Left renal pelvis (tissue), 4 donors: ENCODE measurements around the gene CD47. TPM values are rescaled to one million over a fixed set of nuclear protein-coding genes. Genes with fewer than 3 reads are reported as not detected.

Experiments
- DNase-seq, 4 donors: peaks; one replicate each; pipeline ENCODE4 v3.0.0-alpha.2; 2013; ENCODE audit warnings: low read depth in 4 of 4, low spot score in 3 of 4
- polyA plus RNA-seq, 4 donors: library from polyadenylated mRNA; unstranded; fragments of 120-200 nt; gene quantifications; one replicate each; pipeline ENCODE4 v1.2.1, GENCODE V29; 2013; ENCODE audit not compliant: insufficient read length in 4 of 4

CD47 gene
- polyA plus RNA-seq, 4 donors: 68.2 to 85.7 (median 76.7) TPM

DNA sequence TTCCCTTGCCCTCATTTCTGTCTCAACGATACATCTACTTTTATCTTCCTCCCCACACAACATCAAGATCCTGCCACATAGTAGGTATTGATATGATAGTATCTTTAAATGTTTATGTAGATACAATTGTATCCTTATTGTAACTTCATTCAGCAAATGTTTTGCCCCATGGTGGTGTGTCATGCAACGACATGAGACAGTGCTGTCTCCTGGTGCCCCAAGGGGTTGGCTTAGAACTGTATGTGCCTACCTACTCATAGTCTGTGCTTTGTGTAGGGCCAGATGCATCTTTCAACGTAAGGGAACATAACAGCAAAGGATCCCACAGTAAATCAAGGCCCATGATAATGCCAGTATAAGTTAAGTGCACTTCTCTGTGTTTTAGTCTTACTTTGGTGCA, 2.8 kb upstream of the CD47 start:
- no peak for DNase-seq

DNA sequence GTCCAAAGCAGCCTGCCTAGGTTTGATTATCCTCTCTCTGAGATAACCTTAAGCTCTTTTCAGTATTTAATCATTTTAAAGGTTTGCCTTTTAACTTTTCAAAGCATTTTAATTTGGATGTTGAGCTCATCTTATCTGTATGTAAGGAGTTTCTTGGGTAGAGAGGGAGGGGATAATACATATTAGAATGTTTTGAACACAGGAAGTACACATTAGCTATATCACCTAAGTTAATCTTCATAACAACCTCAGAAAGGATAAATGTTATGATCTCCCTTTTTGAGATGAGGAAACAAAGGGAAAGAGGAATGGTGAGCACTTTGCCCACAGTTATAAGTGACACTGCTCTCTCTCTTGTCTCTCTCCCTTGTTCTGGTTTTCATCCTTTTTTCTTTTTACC, 2.2 kb upstream of the CD47 start:
- no peak for DNase-seq

DNA sequence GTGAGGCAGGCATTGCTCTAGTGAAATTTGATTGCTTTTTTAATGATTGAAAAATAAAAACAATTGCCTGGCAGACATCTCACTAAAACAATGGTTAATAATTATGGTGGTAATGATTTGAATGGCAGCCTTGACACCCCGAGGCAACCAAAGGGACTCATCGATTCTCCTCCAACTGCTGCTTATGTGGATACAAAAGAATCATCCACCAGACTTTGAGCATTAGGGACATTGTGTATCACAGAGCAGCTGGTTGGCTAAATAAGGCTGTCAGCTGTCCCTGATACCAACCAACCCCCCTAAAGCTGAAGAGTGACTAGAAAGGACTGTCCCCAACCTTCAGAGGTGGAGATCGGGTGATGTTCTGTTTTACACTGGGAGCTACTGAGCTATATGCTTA, 1.7 kb upstream of the CD47 start:
- DNase-seq: no peak

DNA sequence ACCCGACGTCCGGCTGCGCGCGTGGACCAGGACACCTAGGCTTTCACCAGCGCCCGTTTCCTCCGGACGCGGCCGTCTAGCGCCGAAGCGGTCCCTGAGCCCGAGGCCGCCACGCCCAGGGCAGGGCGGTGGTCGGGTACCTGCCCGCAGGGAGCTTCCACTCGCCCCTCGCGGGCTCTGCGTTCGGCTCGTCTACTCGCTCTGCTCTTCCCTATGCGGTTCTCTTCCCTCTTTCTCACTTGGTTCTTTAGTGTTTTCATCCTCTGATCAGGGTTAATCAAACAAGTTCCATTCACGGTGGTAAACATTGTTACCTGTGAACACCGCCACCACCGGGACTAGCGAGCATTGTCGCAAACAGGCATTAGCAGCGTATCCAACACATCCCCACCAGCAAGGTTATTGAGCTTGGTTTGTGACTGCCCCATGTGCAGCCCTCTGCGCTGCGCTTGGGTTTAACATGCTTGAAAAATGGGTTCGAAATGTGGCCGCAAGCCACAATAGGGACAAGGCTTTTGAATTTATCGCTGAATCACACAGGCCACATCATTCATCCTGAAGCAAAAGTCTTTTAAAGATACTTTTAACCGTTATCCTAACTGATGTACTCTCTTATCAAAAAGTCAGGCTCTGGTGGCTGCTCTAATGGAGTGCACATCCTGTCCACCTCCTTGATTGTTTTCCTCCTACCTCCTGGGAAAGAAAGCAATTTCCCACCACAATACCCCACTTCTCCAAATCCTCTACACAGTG, 843 bp upstream of the CD47 start:
- peak in 1 of 4 donors; percentile 11 for DNase-seq

DNA sequence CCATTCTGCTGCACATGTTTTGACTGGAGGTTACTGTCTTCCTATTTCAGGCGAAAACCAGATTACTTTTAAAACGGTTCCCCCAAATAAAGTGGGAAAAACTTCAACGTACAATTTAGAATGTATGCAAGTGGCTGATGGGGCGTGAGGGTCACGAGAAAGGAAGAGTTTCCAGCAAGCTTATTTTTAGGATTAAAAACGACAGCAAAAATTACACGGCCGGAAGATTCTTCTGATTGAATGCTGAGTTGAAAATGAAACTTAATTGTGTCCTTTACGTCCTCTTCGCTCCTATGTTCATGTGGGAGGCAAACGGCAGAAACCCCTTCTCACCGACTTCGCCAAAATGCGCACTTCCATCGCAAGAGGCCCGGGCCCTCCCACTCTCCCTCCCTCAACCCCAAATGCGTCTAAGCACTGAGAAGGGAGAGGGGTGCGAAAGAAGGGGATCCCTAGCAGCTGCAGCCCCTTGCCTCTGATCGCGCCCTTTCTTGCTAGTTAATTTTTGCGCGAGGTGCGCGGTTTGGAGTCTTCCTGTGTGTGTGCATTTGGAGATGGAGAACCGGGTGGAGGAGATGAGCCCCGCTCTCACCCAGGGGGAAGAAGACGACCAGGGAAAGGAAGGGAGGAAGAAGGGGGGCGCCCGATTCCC, 656 bp downstream of the CD47 start:
- DNase-seq: peak in 1 of 4 donors; percentile 29

DNA sequence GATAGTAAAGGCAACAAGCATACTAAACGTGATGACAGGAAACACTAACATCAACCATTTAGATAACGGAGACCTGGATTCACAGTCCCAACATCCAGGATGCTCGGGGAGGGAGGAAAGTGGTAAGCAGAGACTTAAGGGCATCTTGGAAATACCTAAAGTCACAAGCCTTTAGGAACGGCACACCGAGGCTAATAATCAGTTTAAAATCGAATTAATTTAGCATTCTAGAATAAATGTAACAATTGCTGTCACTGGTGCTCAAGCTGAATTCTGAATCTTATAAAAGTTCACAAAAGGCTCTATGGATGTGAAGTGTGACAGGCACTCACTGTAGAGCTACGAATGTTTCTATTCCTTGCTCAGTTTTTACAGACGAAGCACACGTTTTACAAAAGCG, 1.3 kb downstream of the CD47 start:
- DNase-seq: no peak

DNA sequence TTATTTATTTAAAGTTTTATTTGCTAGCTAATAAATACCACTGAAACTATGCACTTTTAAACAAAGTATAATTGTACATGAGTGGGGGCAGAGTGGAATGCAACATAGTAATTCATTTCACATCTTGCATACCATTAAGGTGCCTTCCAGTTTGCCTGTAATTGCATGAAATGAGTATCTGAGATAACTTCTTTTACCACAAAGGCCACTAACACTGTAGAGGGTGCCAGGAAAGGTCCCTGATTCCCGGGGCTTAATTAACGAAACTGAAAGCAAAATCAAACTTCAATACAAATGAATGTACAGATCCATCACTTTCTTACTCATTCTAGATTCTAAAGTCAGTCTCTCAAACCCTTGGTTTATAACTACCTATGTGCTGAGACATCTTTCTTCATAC, 2.1 kb downstream of the CD47 start:
- no peak for DNase-seq

DNA sequence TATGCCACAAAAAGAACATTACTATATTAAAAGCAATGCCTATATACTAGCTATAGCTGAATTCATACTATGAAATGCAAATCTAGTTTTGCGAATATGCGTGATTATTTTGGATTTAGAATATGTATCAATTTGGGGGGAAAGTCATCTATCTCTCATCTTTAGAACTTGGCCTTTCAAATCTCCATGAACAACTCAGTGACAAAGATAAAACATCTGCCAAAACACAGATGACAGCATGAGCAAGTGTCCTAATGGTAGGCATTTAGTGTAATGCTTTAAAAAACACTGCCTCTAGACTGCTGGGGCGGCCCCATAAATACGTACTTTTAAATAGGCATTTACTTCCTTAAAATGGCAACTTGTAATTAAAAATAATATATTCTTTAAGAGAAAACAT, 2.7 kb downstream of the CD47 start:
- no peak for DNase-seq

DNA sequence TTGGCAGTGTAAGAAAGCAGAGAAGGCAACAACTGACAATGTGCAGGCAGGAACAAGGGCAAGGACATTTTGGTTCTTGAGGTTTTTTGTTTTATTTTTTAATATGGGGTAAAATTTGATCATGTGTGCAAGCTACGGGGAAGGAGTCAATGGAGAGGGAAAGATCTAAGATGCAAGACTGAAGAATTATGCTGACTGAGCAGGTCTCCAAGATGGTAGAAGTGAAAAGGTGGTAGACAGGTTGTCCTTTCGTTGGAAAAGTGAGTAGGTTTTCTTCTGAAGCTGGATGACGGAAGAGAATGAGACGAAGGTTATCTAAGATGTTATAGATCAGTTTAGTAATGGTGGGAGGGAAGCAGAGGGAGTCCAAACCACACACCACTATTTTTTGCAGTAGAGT, 4.2 kb downstream of the CD47 start:
- no peak for DNase-seq

DNA sequence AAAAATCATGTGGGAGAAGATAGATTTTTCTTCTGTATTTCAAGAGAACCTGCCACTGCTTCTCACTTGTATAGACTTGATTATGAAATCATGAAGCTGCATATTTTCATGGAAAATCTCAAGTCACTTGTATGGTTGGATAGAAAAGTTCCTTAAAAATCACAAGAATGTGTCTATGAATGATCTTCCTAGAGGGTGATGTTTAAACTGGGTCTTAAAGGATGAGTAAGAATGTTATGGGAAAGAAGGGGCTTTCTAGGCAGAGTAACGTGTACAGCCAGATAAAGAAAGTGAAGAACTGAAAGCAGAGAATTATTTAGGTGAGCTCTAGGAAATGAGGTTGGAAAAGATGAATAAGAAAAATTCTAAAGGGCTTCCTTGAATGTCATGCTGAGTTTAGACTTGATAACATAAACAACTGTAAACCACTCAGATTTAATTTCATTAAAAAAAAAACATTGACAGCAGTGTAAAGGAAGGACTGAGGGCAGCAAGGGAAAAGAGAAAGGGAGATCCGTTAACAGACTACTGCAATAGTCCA, 5.0 kb downstream of the CD47 start:
- DNase-seq: no peak

DNA sequence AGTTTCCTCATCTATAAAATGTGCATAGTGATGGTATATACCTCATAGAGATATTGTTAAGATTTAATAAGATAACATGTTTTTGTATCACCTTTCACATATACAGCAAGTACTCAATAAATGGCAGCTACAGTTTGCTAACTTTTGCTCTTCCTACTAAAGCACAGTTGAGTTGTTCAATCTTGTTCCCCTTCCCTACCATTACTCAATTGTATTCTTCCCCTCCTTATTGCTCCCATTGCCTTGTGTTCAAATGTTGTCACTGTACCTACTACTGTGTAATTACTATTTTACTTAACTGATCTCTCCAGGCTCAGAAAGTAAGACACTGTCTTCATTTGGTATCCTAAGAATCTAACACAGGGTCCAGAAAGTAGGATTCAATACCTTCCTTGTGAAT, 5.5 kb downstream of the CD47 start:
- DNase-seq: no peak

DNA sequence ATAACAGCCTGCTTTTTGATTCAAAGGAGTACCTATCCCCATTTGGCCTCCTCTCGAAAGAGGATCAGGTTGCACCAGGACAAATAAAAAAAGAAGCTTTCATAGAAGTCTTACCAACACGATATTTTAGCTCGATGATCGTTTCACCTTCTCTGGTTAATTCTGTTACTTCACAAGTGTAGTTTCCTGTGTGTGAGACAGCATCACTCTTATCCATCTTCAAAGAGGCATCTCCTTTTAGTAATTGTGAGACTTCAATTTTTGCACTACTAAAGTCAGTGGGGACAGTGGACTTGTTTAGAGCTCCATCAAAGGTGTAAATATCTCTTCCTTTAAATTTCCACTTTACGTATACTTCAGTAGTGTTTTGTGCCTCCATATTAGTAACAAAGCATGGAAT, 11.0 kb downstream of the CD47 start:
- DNase-seq: no peak

DNA sequence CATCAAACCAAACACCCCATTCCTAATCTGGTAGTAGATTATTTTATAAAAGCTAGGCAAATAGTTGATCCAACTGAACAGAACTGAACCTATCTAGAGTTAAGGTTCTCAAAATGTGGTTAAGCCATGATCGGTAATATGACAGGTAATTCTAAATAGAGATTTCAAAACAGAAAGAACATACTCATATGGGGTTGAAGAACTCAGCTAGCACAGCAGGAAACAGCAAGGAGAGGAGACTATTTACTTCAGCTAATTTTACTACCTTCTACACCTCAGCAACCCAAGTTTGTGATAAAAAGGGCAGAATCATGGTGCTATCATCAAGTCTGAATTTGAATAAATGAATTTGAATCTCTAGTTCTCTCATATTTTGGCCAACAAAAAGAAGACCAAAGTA, 11.8 kb downstream of the CD47 start:
- DNase-seq: no peak

DNA sequence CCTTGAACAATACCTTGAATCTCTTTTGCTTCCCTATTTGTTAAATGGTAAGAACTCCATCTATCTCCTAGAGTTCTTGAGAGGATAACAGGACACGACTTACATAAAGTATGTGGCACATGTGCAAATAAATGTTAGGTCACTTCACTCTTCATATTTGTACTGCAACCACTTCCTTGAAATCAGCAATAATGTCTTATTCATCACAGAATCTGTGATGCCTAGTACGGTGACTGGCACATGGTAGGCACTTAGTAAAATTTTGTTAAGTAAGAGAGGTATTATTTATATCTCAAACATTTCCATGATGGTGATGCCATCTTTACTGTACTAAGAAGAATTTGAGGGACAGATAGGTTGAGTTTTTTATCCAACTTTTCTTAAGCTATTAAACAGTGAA, 14.3 kb downstream of the CD47 start:
- DNase-seq: no peak

DNA sequence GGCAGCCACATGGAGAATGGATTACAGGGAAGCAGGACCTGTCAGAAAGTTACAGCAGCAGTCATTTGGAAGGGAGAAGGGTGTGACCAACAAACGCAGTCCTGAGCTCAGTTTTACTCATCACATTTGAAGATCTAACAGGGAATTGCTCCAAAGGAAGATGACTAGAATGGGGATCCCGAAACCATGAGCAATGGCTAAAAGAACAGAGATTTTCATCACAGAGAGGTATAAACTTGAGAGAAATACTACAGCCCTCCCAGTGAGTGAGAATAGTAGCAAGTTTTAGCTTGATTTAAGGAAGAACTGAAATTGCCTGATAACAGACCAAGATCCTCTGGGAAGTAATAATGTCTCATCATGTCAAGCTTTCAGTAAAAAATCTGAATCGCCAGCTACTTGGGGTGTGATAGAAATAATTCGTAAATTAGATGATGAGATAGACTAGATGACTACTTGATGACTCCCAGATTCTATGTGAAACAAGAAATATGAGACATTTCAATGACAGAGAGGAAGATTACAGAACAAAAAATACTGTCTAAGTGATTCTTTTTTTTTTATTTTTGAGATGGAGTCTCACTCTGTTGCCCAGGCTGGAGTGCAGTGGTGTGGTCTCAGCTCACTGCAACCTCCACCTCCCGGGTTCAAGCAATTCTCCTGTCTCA, 16.9 kb downstream of the CD47 start:
- no peak for DNase-seq

DNA sequence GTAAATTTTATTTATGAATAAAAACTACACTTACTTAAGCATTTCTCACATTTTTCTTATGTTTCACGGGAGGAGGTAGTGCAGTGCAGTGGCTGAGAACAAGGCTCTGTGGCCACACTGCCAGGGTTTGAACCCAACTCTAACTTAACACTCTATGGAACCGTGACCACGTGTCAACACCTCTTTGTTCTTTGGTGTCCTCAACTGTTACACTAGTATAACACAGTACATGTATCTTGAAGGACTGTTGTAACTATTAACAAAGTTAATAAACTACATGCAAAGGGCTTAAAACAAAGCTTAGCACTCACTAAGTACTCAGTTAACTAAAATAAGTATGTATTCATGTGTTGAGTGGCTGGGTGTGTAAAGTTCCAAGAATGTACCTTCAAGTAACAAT, 19.5 kb downstream of the CD47 start:
- DNase-seq: no peak

DNA sequence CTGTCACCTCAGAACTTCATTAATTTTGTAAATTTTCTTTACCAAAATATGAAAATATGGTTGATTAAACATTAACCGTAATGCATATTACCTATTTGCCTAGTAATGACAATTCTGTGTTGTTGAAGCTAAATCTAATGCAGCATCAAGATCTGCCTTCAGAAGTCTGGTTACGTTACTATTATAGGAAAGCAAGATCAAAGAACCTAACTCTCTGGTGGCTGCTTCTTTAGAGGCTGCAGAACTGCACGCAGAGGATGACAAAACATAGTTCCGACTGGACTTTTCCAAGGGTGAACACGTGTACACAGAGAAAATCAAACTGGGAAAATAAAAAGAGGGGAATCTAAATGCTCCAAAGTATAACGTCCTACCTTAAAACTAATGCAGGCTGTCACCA, 20.5 kb downstream of the CD47 start:
- DNase-seq: no peak

DNA sequence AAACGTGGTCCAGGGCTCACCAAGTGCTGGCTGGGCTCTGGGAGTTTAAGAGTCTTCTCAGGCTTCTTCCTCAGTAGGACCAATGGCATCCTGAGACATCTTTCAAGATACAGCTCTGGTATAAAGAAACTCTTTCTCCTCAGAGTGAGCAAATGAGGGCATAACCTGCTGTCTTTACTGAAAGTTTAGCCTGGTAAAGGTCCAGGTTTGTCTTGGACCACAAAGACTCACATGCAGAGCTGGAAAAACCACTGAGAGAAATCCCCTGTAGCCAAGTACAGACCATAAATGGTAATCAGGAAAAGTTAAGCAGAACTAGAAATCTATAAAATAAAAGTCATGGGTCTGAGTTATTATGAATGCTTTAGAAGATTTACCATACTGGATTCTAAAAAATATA, 23.1 kb downstream of the CD47 start:
- DNase-seq: no peak

DNA sequence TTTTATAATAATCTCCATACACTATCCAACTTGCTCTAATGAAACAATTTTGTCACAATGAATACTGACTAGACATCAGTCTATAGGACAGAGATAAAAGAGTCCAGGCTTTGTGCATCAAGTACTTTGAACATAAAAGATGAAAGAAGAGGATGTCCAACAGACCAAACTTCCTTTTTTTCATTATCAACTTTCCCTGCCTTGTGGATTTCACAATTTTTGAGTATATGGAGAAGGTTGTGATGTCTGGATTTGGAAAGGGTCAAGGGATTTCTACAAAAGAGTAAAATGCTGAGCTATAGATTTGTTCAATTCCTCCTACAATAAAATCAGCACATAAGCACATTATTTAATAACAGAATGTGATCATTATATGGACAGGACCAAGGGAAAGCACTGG, 25.7 kb downstream of the CD47 start:
- DNase-seq: no peak

DNA sequence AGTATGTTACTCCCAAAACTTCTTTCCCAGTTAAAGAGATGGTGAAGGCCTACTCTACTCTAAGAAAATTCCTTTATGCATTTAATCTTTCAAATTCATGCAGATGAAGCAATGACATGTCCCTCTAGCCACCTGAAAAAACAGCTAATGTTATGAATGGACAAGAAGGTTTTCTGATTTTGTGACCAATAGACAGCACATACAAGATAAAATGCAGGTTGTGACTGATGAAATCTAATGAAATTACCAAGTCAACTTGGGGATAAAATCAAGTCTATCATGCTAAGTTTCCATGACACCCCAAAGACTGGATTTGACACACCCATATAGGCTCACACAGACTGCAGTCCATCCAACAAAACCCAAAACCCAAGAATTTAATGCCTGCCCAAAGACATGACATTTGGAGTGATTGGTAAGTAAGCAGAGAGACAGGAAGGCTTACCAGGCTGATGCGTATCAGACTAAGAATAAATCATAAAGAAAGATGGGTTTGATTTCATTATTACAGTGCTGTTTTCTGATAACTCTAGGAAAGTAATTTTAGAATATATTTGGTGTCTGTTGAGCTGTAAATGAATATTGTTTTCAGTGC, 26.4 kb downstream of the CD47 start:
- no peak for DNase-seq

DNA sequence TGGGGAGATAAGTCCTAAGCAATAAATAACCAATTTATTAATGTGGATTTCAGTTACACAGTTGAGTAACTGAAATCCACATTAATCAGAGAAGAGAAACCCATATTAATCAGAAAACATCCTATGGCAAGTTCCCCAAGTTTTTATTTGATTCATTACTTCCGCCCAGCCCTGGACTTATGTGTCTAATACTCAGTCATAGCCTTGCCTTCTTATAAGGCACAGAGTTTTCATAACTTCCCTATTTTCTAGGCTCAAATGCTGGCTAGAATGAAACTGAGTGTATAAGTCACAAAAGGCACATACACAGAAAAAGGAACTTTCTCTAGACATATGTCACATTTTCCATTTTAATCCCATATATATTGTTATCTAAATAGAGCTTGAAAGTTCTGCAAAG, 28.8 kb downstream of the CD47 start:
- no peak for DNase-seq
